Measurements from ENCODE around the gene ADAT1.

DNA sequence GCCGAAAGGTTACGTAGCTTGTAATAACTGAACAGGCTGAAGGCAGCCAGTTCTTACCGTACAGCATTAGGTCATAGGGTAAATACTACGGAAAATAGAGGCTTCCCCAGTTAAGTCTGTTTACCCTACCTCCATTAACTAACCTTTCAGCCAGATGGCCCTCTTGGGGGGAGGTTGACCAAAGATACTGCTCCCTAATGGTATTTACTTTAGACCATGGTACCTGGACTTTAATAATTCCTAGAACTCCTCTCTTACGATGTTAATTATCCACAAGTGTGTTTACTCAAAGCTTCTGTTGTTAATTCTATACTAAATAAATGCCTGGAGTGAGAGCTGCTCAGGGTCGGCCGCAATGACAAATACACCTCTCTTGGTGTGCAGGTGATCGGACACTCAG, 9.8 kb upstream of the ADAT1 start:
- TF ChIP-seq, protein P1, sequence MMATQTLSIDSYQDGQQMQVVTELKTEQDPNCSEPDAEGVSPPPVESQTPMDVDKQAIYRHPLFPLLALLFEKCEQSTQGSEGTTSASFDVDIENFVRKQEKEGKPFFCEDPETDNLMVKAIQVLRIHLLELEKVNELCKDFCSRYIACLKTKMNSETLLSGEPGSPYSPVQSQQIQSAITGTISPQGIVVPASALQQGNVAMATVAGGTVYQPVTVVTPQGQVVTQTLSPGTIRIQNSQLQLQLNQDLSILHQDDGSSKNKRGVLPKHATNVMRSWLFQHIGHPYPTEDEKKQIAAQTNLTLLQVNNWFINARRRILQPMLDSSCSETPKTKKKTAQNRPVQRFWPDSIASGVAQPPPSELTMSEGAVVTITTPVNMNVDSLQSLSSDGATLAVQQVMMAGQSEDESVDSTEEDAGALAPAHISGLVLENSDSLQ (IDR thresholded peaks at IDR 0.05), result no peak
- no peak for TF ChIP-seq HDAC6 (IDR thresholded peaks at IDR 0.05; ENCODE audit: unreplicated experiment)
- no peak for TF ChIP-seq POLR2A (IDR thresholded peaks at IDR 0.05; ENCODE audit: low read depth, low read length)
- no peak for TF ChIP-seq TBL1XR1 (IDR thresholded peaks at IDR 0.05; ENCODE audit: low read depth, low read length)
- TF ChIP-seq, protein P2, sequence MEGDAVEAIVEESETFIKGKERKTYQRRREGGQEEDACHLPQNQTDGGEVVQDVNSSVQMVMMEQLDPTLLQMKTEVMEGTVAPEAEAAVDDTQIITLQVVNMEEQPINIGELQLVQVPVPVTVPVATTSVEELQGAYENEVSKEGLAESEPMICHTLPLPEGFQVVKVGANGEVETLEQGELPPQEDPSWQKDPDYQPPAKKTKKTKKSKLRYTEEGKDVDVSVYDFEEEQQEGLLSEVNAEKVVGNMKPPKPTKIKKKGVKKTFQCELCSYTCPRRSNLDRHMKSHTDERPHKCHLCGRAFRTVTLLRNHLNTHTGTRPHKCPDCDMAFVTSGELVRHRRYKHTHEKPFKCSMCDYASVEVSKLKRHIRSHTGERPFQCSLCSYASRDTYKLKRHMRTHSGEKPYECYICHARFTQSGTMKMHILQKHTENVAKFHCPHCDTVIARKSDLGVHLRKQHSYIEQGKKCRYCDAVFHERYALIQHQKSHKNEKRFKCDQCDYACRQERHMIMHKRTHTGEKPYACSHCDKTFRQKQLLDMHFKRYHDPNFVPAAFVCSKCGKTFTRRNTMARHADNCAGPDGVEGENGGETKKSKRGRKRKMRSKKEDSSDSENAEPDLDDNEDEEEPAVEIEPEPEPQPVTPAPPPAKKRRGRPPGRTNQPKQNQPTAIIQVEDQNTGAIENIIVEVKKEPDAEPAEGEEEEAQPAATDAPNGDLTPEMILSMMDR (IDR thresholded peaks at IDR 0.05 in 2 of 3, conservative IDR thresholded peaks at IDR 0.05 in 1 of 3; ENCODE audit: control insufficient read depth in 2 of 3, extremely low read depth in 1 of 3, insufficient read depth in 1 of 3, low read depth in 3 of 3, low read length in 3 of 3), result no peak

All from GM12878 (cell line).